ENCODE data around the gene MMP14.
"Not testable (repeated sequence)": the region's sequence is repeated elsewhere in the genome, so short reads cannot be mapped to it uniquely, and the experiment has no call there.

Gene MMP14

DNA sequence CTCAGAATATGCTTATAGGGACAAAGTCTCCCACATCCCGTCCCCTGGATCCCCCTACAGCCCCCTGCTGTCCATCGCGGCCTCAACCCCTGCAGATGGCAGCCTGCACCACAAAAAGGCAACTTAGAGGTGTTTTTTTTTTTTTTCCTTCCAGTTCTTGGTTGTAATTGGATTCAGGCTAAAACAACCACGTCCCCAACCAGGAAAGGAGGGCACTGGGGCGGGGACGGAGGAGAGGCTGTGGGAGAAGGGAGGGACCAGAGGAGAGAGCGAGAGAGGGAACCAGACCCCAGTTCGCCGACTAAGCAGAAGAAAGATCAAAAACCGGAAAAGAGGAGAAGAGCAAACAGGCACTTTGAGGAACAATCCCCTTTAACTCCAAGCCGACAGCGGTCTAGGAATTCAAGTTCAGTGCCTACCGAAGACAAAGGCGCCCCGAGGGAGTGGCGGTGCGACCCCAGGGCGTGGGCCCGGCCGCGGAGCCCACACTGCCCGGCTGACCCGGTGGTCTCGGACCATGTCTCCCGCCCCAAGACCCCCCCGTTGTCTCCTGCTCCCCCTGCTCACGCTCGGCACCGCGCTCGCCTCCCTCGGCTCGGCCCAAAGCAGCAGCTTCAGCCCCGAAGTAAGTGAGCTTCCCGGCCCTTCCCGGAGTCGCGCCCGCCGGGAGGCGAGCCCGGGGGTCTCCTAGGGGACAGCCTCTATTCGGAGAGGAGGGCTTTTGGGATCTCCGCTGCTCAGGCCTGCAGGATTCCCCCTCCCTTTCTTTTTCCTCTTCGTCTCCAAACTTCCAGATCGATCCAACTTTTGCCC is at the start of gene MMP14:
Gene MMP14, plus strand, starts transcription at position 285 of the 813 bp plus-strand sequence. Its CDS starts 233 bp downstream, at position 518.
- 0 out of 2 replicates have a peak, but pooled peaks have one; percentile 27 for TF ChIP-seq POLR2A (IDR thresholded peaks at IDR 0.05; ENCODE audit: low read depth, low read length)
- no peak for FAIRE-seq
- DNase-seq (ENCODE audit: insufficient read length, low spot score) = no peak

DNA sequence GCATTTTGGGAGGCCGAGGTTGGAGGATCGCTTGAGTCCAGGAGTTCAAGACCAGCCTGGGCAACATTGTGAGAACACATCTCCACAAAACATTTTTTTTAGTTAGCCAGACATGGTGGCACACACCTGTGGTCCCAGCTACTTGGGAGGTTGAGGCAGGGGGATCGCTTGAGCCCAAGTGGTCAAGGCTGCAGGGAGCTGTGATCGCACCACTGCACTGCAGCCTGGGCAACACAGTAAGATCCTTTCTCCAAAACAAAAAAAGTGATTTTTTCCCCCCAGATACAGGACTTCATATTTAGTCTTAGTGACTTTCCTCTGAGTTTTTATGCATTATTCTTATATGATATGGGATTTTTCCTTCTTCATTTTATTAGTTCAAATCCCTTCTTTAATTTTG is 49.7 kb upstream of the MMP14 start:
- no peak for FAIRE-seq
- DNase-seq (ENCODE audit: insufficient read length, low spot score) = no peak
- no peak for TF ChIP-seq POLR2A (IDR thresholded peaks at IDR 0.05; ENCODE audit: low read depth, low read length)

DNA sequence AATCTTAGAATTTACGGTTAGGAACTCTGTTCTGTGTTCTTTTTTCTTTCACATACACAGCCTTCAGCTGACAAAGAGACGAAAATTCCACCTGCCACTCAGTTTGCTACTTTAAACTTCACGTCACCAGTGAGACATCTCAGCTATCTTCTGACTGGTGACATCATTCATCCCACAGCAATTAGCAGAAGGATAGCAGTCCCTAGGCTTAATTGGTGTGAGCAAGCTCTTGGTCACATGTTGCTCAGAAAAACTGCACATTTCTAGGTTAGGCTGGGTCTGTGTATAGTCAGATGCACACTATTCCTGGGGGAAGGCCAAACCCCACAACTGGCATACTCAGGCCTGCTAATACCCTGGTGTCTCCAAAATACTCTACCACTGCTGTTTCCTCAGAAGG is 45.1 kb upstream of the MMP14 start:
- TF ChIP-seq POLR2A (IDR thresholded peaks at IDR 0.05; ENCODE audit: low read depth, low read length) = no peak
- FAIRE-seq (peak; percentile 81), DNase-seq (ENCODE audit: insufficient read length, low spot score) (no peak)

DNA sequence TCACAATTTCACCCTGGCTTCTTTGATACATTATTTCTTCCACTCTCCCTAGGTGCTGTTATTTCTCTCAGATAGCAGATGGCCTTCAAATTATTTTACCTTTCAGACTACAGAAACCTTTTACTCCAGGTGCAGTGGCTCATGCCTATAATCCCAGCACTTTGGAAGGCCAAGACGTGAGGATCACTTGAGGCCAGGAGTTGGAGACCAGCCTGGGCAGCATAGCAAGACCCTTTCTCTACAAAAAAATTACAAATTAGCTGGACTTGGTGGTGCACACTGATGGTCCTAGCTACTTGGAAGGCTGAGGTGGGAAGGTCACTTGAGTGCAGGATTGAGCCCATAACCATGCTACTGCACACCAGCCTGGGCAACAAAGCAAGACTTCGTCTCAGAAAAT is 44.2 kb upstream of the MMP14 start:
- no peak for FAIRE-seq
- DNase-seq (ENCODE audit: insufficient read length, low spot score) = no peak
- no peak for TF ChIP-seq POLR2A (IDR thresholded peaks at IDR 0.05; ENCODE audit: low read depth, low read length)

DNA sequence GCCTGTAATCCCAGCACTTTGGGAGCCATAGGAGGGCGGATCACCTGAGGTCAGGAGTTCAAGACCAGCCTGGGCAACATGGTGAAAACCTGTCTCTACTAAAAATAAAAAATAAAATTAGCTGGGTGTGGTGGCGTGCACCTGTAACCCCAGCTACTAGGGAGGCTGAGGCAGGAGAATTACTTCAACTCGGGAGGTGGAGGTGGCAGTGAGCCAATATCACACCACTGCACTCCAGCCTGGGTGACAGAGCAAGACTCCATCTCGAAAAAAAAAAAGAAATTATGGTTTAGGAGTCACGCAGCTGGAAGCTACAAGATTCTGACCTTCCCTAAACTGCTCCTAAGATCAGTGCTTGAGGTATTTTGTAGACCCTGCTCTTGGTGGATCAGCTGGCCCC is 42.8 kb upstream of the MMP14 start:
- FAIRE-seq; DNase-seq (ENCODE audit: insufficient read length, low spot score): not testable (repeated sequence)

DNA sequence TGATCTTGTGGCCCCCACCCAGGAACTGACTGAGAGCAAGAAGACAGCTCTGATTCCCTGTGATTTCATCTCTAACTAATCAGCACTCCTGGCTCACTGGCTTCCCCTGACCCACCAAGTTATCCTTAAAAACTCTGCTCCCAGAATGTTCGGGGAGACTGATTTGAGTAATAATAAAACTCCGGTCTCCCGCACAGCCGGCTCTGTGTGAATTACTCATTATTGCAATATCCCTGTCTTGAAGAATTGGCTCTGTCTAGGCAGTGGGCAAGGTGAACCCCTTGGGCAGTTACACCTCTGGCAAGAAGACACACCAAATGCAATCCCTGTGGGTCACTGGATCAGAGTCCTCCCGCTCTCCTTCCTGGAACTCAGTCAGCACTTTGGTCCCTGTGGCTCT is 42.4 kb upstream of the MMP14 start:
- TF ChIP-seq POLR2A (IDR thresholded peaks at IDR 0.05; ENCODE audit: low read depth, low read length) = no peak
- DNase-seq (ENCODE audit: insufficient read length, low spot score) (no peak), FAIRE-seq (no peak)

DNA sequence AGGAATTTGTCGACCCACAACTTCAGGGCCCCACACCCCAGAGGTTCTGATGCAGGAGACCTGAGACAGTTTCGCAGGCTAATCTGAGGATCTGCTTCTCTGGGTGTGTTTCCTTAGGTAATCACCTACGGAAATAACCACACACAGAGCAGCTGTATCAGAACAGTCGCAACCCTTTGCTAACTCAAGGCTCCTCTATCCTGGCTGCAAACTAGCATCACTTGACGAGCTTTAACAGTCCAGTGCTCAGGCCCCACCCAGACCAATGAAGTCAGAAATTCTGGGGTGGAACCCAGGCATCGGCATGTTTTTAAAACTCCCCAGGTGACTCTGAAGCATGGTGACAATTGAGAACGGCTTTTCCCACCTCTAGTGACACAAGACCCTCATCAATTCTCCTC is 41.8 kb upstream of the MMP14 start:
- FAIRE-seq = no peak
- no peak for TF ChIP-seq POLR2A (IDR thresholded peaks at IDR 0.05; ENCODE audit: low read depth, low read length)

DNA sequence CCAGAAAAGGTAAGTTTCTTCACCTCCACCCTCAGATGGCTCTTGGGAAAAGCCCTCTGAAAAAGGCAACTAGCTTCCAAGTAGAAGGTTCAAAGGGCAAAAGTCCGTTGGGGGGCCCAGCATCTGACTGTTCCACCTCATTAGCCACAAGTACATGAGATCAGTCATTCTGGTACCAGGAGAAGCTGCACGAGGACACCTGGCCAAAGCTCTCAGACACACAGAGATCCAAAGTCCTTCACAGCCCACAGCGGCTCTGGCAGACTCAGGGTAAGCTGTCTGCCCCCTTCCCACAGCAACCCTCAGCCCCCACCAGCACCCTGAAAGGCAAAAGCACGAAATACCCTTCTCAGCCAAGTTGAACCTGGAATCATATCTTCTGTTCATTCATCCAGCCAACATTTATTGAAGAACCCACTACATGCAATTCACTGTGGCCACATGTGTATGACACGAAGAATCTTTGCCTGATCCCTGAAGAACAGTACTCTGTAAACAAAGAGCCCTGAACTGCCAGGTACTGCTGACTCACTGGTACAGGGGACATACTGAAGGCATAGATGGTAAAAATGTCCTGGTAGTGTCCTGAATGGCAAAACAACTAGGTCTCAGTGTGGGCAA is 40.2 kb upstream of the MMP14 start:
- no peak for DNase-seq (ENCODE audit: insufficient read length, low spot score)
- FAIRE-seq = no peak
- TF ChIP-seq POLR2A (IDR thresholded peaks at IDR 0.05; ENCODE audit: low read depth, low read length) = no peak

More for the DNA sequence above, 41.8 kb upstream of the MMP14 start:
- no peak for DNase-seq (ENCODE audit: insufficient read length, low spot score)

DNA sequence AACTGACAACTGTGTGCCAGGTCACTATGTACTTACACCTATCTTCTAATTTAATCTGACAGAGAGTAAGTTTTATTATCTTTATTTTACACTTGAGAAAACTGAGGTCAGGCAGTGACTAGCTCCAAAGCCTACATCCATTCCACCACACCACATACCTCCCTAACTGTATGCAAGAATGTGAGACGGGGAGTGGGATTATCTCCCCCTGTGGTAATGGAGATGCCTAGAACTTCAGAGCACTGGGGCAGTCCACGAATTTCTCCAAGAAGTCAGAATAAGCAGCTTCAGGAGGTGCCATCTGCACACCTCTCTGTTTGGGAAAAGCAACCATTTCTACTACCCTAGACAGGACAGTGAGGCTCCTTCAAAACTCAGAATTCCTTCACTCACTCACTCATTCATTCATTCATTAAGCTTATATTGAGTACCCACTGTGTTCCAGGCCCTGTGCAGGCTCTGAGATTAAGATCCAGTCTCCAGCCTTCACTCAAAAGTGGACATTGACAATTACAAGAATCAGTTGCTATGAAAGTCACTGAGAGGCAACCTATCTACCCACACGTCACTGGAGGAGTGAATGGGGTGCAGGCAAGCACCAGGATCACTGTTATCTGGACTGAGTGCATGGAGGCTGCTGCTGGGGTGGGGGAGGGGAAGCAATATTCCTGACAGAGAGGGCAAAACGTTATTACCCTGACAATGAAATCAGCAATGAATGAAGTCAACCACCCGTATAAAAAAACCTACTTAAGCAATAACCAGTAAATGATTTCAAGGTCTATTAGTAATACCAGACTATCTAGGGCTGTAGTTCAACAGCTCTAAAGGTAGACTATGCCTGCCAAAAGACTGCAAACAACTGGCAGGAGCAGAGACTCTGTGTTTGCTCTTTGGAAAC is 39.1 kb upstream of the MMP14 start:
- no peak for DNase-seq (ENCODE audit: insufficient read length, low spot score)
- FAIRE-seq = no peak
- no peak for TF ChIP-seq POLR2A (IDR thresholded peaks at IDR 0.05; ENCODE audit: low read depth, low read length)

DNA sequence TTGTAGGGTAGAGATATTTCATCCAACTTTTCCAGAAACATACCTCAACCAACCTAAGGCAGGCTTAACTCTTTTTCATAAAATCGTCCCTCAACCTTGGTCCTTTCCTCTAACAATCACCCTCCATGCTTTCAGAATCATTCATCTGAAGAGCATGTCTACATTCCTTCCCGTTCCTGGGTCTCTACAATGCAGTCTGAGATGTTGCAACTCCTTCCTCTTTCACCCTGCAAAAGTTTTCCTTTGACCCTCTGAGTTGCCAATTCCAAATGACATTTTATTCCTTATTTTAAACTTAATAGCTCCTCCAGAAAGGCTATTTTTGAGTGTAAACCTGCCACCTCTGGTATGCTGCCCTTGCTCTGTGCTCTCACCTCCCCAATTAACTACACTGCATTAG is 37.9 kb upstream of the MMP14 start:
- no peak for TF ChIP-seq POLR2A (IDR thresholded peaks at IDR 0.05; ENCODE audit: low read depth, low read length)
- DNase-seq (ENCODE audit: insufficient read length, low spot score) = no peak
- no peak for FAIRE-seq

DNA sequence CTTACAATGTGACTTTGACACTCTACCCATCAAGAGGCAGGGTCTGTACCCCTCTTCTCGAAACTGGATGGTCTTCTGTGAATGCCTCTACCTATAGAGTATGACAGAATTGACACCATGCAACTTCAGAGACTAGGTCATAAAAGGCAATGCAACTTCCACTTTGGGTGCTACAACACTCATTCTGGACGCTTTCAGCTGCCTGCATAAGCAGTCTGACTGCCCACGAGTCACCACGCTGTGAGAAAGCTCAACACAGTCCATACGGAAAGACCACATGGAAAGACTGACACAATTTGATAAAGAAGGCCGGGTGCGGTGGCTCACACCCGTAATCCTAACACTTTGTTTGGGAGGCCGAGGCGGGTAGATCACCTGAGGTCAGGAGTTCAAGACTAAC is 36.0 kb upstream of the MMP14 start:
- FAIRE-seq (no peak), DNase-seq (ENCODE audit: insufficient read length, low spot score) (no peak)
- no peak for TF ChIP-seq POLR2A (IDR thresholded peaks at IDR 0.05; ENCODE audit: low read depth, low read length)

DNA sequence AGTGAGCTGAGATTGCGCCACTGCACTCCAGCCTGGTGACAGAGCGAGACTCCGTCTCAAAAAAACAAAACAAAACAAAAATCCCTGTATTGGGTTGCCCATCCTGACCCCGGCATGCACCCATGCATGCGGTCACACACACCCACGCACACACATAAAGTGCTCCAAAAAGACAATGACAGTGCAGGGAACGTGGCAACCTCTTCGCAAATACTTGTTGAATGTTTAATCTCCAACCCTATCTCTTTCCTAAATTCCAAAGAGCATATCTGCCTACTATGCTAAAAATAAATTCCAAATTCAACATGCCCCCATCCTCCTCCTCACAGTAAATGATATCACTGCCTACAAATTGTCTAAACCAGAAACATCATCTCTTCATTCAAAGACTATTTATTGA is 34.7 kb upstream of the MMP14 start:
- TF ChIP-seq POLR2A (IDR thresholded peaks at IDR 0.05; ENCODE audit: low read depth, low read length) = no peak
- FAIRE-seq (no peak), DNase-seq (ENCODE audit: insufficient read length, low spot score) (no peak)

DNA sequence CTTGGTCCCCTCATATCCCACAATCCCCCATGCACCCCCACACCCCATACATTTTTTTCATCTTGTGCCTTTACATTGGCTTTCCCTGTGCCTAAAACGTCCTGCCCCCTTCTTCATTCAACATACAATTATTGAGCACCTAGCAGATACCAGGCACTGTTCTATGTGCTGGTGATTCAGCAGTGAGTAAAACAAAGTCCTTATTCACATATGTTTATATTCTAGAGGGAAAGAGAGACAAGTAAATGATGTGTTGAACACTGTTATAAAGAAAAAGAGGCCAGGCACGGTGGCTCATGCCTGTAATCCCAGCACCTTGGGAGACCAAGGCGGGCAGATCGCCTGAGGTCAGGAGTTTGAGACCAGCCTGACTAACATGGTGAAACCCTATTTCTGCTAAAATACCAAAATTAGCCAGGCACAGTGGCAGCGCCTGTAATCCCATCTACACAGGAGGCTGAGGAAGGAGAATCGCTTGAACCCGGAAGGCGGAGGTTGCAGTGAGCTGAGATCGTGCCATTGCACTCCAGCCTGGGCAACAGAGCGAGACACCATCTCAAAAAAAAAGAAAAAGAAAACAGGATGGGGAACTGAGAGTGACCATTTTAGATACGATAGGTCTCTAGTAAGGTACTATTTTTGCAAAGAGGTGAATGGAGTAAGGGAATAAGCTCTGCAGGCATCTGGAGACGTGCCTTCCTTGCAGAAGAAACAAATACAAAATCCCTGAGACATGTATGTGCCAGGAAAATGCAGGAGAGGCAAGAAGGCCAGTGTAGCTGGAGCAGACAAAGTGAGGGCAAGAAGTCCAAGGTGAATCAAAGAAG is 33.3 kb upstream of the MMP14 start:
- no peak for TF ChIP-seq POLR2A (IDR thresholded peaks at IDR 0.05; ENCODE audit: low read depth, low read length)
- no peak for DNase-seq (ENCODE audit: insufficient read length, low spot score)
- no peak for FAIRE-seq

DNA sequence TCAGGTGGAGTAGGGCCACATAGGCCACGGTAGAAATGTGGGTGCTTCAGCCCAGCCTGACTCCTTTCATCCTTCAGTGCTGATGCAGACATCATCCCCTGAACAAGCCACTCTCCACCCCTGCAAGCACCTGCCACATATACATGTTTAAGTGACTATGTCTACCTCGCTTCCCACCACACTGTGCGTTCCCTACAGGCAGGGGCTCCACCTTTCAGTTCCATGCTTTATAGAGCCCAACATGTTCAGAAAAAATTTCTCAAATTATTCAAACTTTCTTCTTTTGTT is 32.8 kb upstream of the MMP14 start:
- FAIRE-seq = no peak

DNA sequence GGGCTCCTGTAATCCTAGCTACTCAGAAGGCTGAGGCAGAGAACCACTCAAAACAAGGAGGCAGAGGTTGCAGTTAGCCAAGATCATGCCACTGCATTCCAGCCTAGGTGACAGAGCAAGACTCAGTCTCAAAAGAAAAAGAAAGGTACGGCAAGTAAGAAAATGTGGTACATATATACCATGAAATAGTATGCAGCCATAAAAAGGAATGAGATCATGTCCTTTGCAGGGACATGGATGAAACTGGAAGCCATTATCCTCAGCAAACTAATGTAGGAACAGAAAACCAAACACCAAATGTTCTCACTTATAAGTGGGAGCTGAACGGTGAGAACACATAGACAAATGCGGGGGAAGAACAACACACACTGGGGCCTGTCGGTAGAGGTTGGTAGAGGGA is 31.1 kb upstream of the MMP14 start:
- FAIRE-seq; DNase-seq (ENCODE audit: insufficient read length, low spot score): not testable (repeated sequence)

More for the DNA sequence above, 32.8 kb upstream of the MMP14 start:
- DNase-seq (ENCODE audit: insufficient read length, low spot score) = no peak
- TF ChIP-seq POLR2A (IDR thresholded peaks at IDR 0.05; ENCODE audit: low read depth, low read length) = no peak
